HG03342 (cell line): Measurements from ENCODE around the gene RSL1D1.
"Not testable (repeated sequence)": the region's sequence is repeated elsewhere in the genome, so short reads cannot be mapped to it uniquely, and the experiment has no call there.

Source experiments
- ATAC-seq: cut with Tn5 transposase; IDR thresholded peaks from one replicate; pipeline ENCODE4 v1.9.1; 2021; ENCODE audit warnings: mild to moderate bottlenecking, moderate library complexity; ENCODE audit not compliant: unreplicated experiment

The RSL1D1 gene

GRCh38 chr16:11844499-11844898 is 6.8 kb downstream of the RSL1D1 start:
- no peak for ATAC-seq

- no peak for ATAC-seq
Measured at GRCh38 chr16:11843861-11844260, 7.5 kb downstream of the RSL1D1 start.

DNA sequence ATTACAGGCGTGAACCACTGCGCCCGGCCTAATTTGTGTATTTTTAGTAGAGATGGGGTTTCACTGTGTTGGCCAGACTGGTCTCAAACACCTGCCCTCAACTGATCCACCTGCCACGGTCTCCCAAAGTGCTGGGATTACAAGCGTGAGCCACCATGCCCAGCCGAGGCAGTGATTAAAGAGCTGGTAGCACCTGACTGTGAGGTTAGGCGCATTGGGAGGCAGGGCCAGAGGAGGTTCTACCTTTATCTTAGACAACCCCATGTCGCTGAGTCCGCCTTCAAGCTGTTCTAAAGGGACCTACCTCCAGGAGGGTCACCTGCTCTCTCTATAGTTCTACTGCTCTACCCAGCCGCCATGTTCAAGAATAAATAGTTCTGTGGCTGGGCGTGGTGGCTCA is 8.1 kb downstream of the RSL1D1 start:
- ATAC-seq = no peak

DNA sequence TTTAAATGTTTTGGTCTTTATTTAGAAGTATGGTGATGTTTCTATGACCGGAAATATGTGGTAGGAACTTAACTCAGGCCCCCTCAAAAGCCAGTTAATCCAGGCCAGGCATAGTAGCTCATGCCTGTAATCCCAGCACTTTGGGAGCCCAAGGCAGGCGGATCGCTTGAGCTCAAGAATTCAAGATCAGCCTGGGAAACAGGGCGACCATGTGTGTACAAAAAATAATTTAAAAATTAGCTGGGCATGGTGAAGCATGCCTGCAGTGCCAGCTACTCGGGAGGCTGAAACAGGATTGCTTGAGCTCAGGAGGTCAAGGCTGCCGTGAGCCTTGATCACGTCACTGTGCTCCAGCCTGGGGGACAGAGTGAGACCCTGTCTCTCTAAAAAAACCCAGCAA is 10.3 kb downstream of the RSL1D1 start:
- ATAC-seq = no peak

- no peak for ATAC-seq
Measured at GRCh38 chr16:11836650-11837244, 14.6 kb downstream of the RSL1D1 start.

- ATAC-seq = no peak
Measured at GRCh38 chr16:11835891-11836649, 15.3 kb downstream of the RSL1D1 start.

- ATAC-seq = no peak
Measured at GRCh38 chr16:11835309-11835708, 16.0 kb downstream of the RSL1D1 start.

DNA sequence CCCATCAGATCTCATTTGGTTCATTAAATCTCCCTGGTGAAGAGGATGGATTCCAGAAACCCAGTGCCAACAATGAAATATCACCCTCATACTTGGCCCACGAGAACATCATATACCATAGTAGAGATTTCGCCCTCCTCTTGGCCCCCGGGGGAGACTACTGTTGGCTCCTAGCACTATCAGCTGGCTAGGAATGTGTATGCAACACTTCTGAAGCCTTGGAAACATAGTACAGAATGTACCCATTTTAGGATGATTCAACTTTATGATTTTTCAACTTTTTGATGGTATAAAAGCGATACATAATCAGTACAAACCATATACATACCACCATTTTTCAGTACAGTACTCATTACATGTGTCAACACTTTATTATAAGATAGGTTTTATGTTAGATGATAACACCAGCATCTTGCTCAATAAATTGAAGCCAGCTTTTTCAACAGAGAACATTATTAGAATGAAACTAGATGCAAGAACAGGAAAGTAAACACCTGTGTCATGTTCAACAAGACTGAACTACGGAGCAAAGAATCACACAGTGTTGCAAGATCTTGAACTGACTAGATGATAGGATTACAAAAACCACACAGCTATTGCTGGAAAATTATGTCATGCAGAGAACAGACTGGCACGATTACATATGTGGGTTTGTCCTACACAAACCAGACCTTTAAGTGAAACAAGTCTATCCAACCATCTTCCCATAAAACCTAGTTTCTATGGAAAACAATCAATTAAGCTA is 17.2 kb downstream of the RSL1D1 start:
- ATAC-seq = no peak

DNA sequence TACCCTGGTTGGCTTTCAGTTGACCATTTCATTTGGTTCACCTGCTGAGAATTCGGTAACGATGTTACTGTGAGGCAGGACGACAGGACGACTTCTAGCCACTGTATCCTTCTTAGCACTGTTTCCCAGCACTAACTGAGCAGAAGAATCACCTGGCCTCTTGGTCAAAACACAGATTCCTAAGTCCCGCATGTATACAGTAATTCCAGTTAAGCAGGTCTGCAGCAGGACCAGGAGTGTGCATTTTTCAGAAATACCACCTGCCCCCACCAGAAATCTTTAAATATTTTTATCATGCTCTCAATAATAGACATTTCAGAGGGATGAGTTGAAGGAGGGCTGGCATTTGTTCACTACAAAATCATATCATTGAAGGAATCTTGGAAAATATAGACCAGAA is 22.6 kb downstream of the RSL1D1 start:
- ATAC-seq = no peak

GRCh38 chr16:11825520-11826165 is 25.7 kb downstream of the RSL1D1 start:
- ATAC-seq = not testable (repeated sequence)

GRCh38 chr16:11824362-11824761 is 27.0 kb downstream of the RSL1D1 start:
- ATAC-seq = no peak

- ATAC-seq = not testable (repeated sequence)
Measured at GRCh38 chr16:11823645-11824044, 27.7 kb downstream of the RSL1D1 start.

DNA sequence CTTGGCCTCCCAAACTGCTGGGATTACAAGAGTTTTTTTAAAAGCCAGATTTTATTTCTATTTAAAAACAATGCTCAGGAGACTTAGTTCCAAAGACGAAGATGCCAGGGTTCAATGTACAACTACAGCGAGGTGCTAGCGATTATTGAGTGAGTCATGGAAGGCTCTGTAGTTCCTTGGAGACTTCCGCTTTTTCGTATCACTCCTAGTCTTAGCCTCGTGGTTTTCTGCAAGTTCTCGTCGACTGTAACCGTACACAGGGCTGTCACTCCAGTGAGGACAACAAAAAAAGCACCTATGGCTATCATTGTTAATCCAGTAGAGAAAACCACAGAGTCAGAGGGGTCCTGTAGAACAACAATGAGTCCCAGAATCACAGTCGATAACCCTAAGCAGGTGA is 31.5 kb downstream of the RSL1D1 start:
- no peak for ATAC-seq

GRCh38 chr16:11818970-11819369 is 32.4 kb downstream of the RSL1D1 start:
- not testable (repeated sequence) for ATAC-seq

GRCh38 chr16:11816123-11816522 is 35.2 kb downstream of the RSL1D1 start:
- ATAC-seq = no peak

- not testable (repeated sequence) for ATAC-seq
Measured at GRCh38 chr16:11814800-11815199, 36.5 kb downstream of the RSL1D1 start.

DNA sequence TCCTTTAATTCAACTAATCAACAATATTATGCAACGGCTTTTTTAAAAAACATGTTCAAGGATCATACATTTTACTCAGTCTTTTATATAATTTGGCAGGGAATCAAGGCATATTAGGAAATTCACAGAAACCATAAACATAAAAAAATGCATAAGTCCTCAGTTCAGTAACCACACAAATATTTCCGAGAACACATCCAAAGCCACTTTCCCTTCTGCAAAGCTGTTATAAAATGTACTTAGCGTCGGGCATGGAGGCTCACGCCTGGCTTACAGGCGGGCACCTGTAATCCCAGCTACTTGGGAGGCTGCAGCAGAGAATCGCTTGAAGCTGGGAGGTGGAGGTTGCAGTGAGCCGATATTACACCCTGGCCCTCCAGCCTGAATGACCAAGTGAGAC is 44.6 kb downstream of the RSL1D1 start:
- no peak for ATAC-seq

GRCh38 chr16:11805556-11805955 is 45.8 kb downstream of the RSL1D1 start:
- no peak for ATAC-seq

DNA sequence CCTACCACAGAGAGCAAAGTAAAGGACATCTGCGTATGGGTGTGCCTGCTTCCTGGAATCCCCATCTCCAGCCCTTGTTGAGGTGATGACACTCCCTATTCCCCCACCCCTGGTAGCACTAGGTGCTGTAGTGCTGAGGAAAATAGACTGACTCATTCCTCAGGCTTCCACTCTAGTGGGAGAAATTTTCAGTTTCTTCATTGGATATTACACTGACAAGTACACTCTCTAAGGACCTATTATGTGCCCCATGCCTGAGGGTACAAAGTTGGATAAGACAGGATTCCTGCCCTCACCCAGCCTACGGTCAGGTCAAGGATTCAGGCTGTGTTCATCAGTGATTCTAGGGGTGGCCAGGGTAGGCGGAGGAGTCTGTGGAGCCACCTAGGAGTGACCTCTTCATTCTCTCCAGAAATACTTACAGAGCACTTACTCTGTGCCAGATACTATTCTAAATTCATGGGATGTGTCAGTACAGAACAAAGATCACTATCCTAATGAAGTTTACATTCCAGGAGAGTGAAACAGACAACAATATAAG is 49.8 kb downstream of the RSL1D1 start:
- no peak for ATAC-seq

GRCh38 chr16:11800382-11800718 is 51.0 kb downstream of the RSL1D1 start:
- no peak for ATAC-seq
